ENCODE data around the gene SIDT2. TPM values are rescaled to one million over a fixed set of nuclear protein-coding genes. Genes with fewer than 3 reads are reported as not detected.

SIDT2 gene
- total and polyA plus RNA-seq, 2 of the 8 experiments (the other 6 are each of a cell fraction or from before 2014, with no cell fraction given), result 18.5 to 21.1 TPM

GRCh38 chr11:117228091-117228490 is 49.5 kb downstream of the SIDT2 start:
- peaks cover 0 to 20% of the 10 kb centered on the region in 2 experiments; a peak in 2 of 4 replicates for H3K79me2 ChIP-seq (ENCODE audit: control insufficient read depth in 1 of 2, insufficient read depth in 2 of 2, low read length in 2 of 2)
- ChIA-PET CTCF (ENCODE audit: partially characterized antibody) (interaction anchor here (0.5 to 25.0 kb wide), 8 partner anchors 11 to 390 kb away, joined by 3 to 449 read pairs (median 23); partner anchors contain the start of genes SIDT2 and TAGLN), POLR2A (ENCODE audit: partially characterized antibody) (interaction anchor here (0.9 to 6.0 kb wide), 4 partner anchors 10 to 48 kb away, joined by 3 to 53 read pairs (median 5); partner anchors contain the start of gene SIDT2)
- FAIRE-seq (no peak), DNase-seq (ENCODE audit: low read depth in 1 of 2, low spot score in 2 of 2) (no peak)
- no peak overlapping the region for H3K14ac ChIP-seq (ENCODE audit: insufficient read length)
- H3K4me3 ChIP-seq (ENCODE audit: extremely low read depth in 1 of 4, insufficient read depth in 2 of 4, low read depth in 3 of 4, low read length in 4 of 4), result no peak overlapping the region
- no peak for TF ChIP-seq EZH2 (IDR thresholded peaks at IDR 0.05; ENCODE audit: low read depth, low read length, severe bottlenecking)
- no peak for TF ChIP-seq ASH2L (IDR thresholded peaks at IDR 0.05; ENCODE audit: low read length)
- TF ChIP-seq FOSL1 (IDR thresholded peaks at IDR 0.05; ENCODE audit: insufficient read depth, low read depth, low read length), result no peak
- TF ChIP-seq POLR2A (IDR thresholded peaks at IDR 0.05; ENCODE audit: control extremely low read depth in 1 of 2, low read depth in 2 of 2, low read length in 2 of 2), result no peak
- no peak overlapping the region for H3K9ac ChIP-seq (replicated peaks in 1 of 4; ENCODE audit: extremely low read depth in 1 of 4, low read depth in 3 of 4, low read length in 3 of 4)
- H2BK15ac ChIP-seq (ENCODE audit: low read length), result no peak overlapping the region
- no peak overlapping the region for H3K56ac ChIP-seq (replicated peaks; ENCODE audit: insufficient read length, low read depth, low read length)
- peaks cover 7 to 23% (median 15%) of the 10 kb centered on the region in 4 experiments; a peak in 6 of 8 replicates for H3K36me3 ChIP-seq (ENCODE audit: control insufficient read depth in 2 of 4, insufficient read depth in 4 of 4, low read length in 3 of 4)
- H2BK5ac ChIP-seq (ENCODE audit: low read depth, low read length), result no peak overlapping the region
- H4K8ac ChIP-seq (ENCODE audit: extremely low read depth, insufficient read depth, low read length), result no peak overlapping the region
- H3K4me1 ChIP-seq (replicated peaks in 1 of 4; ENCODE audit: control insufficient read depth in 3 of 4, insufficient read depth in 4 of 4, low read length in 3 of 4), result peaks cover 0 to 7% (median under 1%) of the 10 kb centered on the region in 4 experiments; a peak in 3 of 7 replicates
- H3K4ac ChIP-seq (replicated peaks; ENCODE audit: insufficient read length, low read depth, low read length), result no peak overlapping the region
- H4K5ac ChIP-seq (ENCODE audit: insufficient read length, low read depth, low read length), result no peak overlapping the region
- H3K18ac ChIP-seq (ENCODE audit: extremely low read depth, low read length), result no peak overlapping the region
- H2AK5ac ChIP-seq (ENCODE audit: low read depth, low read length), result no peak overlapping the region
- WGBS, 2 experiments (ENCODE audit: extremely low coverage in 1 of 2, insufficient coverage in 1 of 2, insufficient read length in 1 of 2, insufficient replicate concordance in 2 of 2, low coverage in 1 of 2, low lambda C conversion rate in 2 of 2, missing lambda C conversion rate in 1 of 2), result 95% methylated on average over 11 of the region's 11 CpGs; no CpG with 5 or more reads in 1 of the 2 experiments
- no peaks in the 10 kb centered on the region for H3K9me3 ChIP-seq (ENCODE audit: insufficient read depth in 2 of 2, low read depth in 1 of 2, low read length in 1 of 2)
- no peak overlapping the region for H2BK12ac ChIP-seq (ENCODE audit: low read depth, low read length)
- H2AFZ ChIP-seq (ENCODE audit: low read length), result no peak overlapping the region
- H4K20me1 ChIP-seq (replicated peaks in 1 of 2; ENCODE audit: control insufficient read depth in 1 of 2, insufficient read depth in 2 of 2, low read length in 2 of 2), result peaks cover 1 to 2% of the 10 kb centered on the region in 2 experiments
- H3K27me3 ChIP-seq (replicated peaks in 1 of 4; ENCODE audit: control insufficient read depth in 3 of 4, extremely low read depth in 1 of 4, insufficient read depth in 3 of 4, low read length in 3 of 4), result no peaks in the 10 kb centered on the region
- no peak overlapping the region for H4K91ac ChIP-seq (replicated peaks; ENCODE audit: insufficient read length, low read length)
- no peak overlapping the region for H2BK120ac ChIP-seq (replicated peaks; ENCODE audit: low read depth, low read length)
- H2BK20ac ChIP-seq (ENCODE audit: low read length), result no peak overlapping the region
- H3K79me1 ChIP-seq (ENCODE audit: low read depth, low read length), result peaks cover 7% of the 10 kb centered on the region; the same call in 1 of the 2 replicates
- no peak overlapping the region for H3K27ac ChIP-seq (ENCODE audit: low read depth, low read length)
- H3K23me2 ChIP-seq (ENCODE audit: low read depth, low read length), result peaks cover 7% of the 10 kb centered on the region
- H3K4me2 ChIP-seq (ENCODE audit: insufficient read depth in 1 of 2, low read depth in 2 of 2, low read length in 2 of 2), result no peak overlapping the region
- no peak overlapping the region for H3K23ac ChIP-seq (ENCODE audit: insufficient read length)

Data from H1 (cell line).